22Rv1 (cell line): ENCODE data around the gene RUNX3.

ENCODE experiments used
- CTCF ChIP-seq: fragments of 450-650 bp; IDR thresholded peaks from 2 replicates; pipeline ENCODE4 v1.5.1; 2017; ENCODE audit warnings: mild to moderate bottlenecking
- ZFX ChIP-seq: fragments of 450-650 bp; IDR thresholded peaks from 2 replicates; pipeline ENCODE4 v1.6.1; 2017; ENCODE audit warnings: antibody characterized with exemption, borderline replicate concordance

- TF ChIP-seq CTCF (no peak), ZFX (no peak)
These were observed 52.0 kb downstream of the RUNX3 start for GRCh38 chr1:24878045-24878444.
